Adrenal gland (tissue), 19 donors: ENCODE measurements around the gene PCK1. TPM values are rescaled to one million over a fixed set of nuclear protein-coding genes. Genes with fewer than 3 reads are reported as not detected.
"Not testable (repeated sequence)": the region's sequence is repeated elsewhere in the genome, so short reads cannot be mapped to it uniquely, and the experiment has no call there.

Experiments
- DNase-seq, 7 donors: peaks; one replicate each; pipeline ENCODE4 v3.0.0-alpha.2; 2019 to 2020
- H3K27ac ChIP-seq, 5 donors: fragments of 200-600 bp; sonication (generic) in 4 of 5; 1 replicate in 3 of 5; 2 replicates in 2 of 5; pipeline versions ENCODE4 v1.5.1 to v1.8.0; 2016 to 2020; ENCODE audit warnings: mild to moderate bottlenecking in 1 of 5
- H3K27me3 ChIP-seq: fragments of 200-600 bp; 2 replicates; pipeline ENCODE4 v1.8.0; 2021
- H3K36me3 ChIP-seq, 2 donors: fragments of 200-600 bp; replicated peaks in 1 of 2; 1 replicate in 1 of 2; 2 replicates in 1 of 2; pipeline versions ENCODE4 v1.5.1 to v1.8.0; 2018 to 2022
- H3K4me1 ChIP-seq, 2 donors: fragments of 200-600 bp; replicated peaks in 1 of 2; 1 replicate in 1 of 2; 2 replicates in 1 of 2; pipeline versions ENCODE4 v1.5.1 to v1.8.0; 2018 to 2021
- H3K4me3 ChIP-seq, 4 donors: fragments of 200-600 bp; sonication (generic) in 3 of 4; one replicate each; pipeline ENCODE4 v1.5.1; 2016 to 2018
- H3K9me3 ChIP-seq, 3 donors: fragments of 200-600 bp; sonication (generic) in 1 of 3; replicated peaks in 1 of 3; 1 replicate in 2 of 3; 2 replicates in 1 of 3; pipeline versions ENCODE4 v1.5.1 to v1.8.0; 2016 to 2021
- POLR2A ChIP-seq, 2 donors: fragments of 450-650 bp; IDR thresholded peaks; one replicate each; pipeline ENCODE4 v1.6.1; 2017; ENCODE audit warnings: antibody characterized with exemption in 2 of 2, mild to moderate bottlenecking in 2 of 2, moderate library complexity in 1 of 2
- WGBS, 4 donors: extraction: QIAGEN DNeasy Blood & Tissue Kit in 2 of 4; methylation state at CpG; one replicate each; pipeline versions ENCODE4 v1.1.5 to v1.1.7; 2013 to 2017; 5-methylcytosine and 5-hydroxymethylcytosine counted together
- intact Hi-C, 2 donors: fragments of 100-400 bp; cut with DNase I; formaldehyde crosslinking; loops; one replicate each; pipeline versions ENCODE4 v1.14.1 to v1.15.0; 2022 to 2023
- long read RNA-seq, 10 donors: library from polyadenylated mRNA in 3 of 10; unstranded in 2 of 10; stranded (forward) in 1 of 10; transcript quantifications; one replicate each; pipeline ENCODE4 v2.0.0 and lab custom pipeline, GENCODE V29; 2021 to 2026
- polyA plus RNA-seq, 3 donors: library from polyadenylated mRNA; stranded (reverse); fragments of 200-250 nt in 2 of 3; fragments of 350-450 nt in 1 of 3; fragmentation: Illumina TruSeq in 1 of 3; extraction: RNeasy Lipid Tissue Mini Kit (QIAGEN cat#74804) in 1 of 3; gene quantifications; one replicate each; pipeline ENCODE4 v1.2.3, GENCODE V29; 2013 to 2014
- total RNA-seq, 9 donors: library from RNA; depleted of rRNA in 4 of 9; stranded (reverse); fragments of >200 nt in 4 of 9; fragments of 120-200 nt in 1 of 9; fragmentation: NEBNext Ultra II Directional in 1 of 9; extraction: Animal tissue kit (Norgen Biotek cat#: 25700) in 1 of 9; gene quantifications; one replicate each; pipeline versions ENCODE4 v1.1.0 to v1.2.4, GENCODE V29; 2013 to 2023
- TF ChIP-seq, protein P1 (sequence below), 6 experiments: fragments of 450-650 bp in 4 of 6; fragments of 200-600 bp in 2 of 6; sonication (generic) in 1 of 6; IDR thresholded peaks; 1 replicate in 5 of 6; 2 replicates in 1 of 6; pipeline versions ENCODE4 v1.5.1 to v1.8.0; 2016 to 2021; ENCODE audit warnings: antibody characterized with exemption in 6 of 6, mild to moderate bottlenecking in 2 of 6, moderate library complexity in 1 of 6
- donor health status: healthy with polysubstance abuse.
- donor health status: Bipolar disorder and iron deficiency.
- donor health status: DM: yes; HTN: yes; CAD: no.
- donor health status: DM: no; HTN: no; CAD: no.
- donor health status: DM: no; HTN: no; CAD: no.
- donor health status: DM: yes; HTN: yes; CAD: no.

The PCK1 gene
- total RNA-seq (1 to 10 TPM in 3 of 9 donors, under 1 TPM in 6; 0.06 to 4.7 (median 0.68) TPM), polyA plus RNA-seq (1 to 10 TPM in 1 of 3 donors, under 1 TPM in 2; 0.56 to 5.4 (median 0.62) TPM)
- long read RNA-seq, donor 1, full-length matches to known transcripts, result 4 of 4 reads
- long read RNA-seq, donor 1, partial matches to known transcripts, result 0 of 4 reads
- long read RNA-seq, donor 1, other reads (novel, unspliced or antisense), result 0 of 4 reads
- long read RNA-seq, donor 2, result 0 reads
- long read RNA-seq, donor 3, partial matches to known transcripts, result 0 of 1 reads
- long read RNA-seq, donor 3, other reads (novel, unspliced or antisense), result 0 of 1 reads
- long read RNA-seq, donor 4, result 0 reads
- long read RNA-seq, donor 5, result 0 reads
- long read RNA-seq, donor 6, result 0 reads
- long read RNA-seq, donor 7, result 0 reads
- long read RNA-seq, donor 8, result 0 reads
- long read RNA-seq, donor 9, result 0 reads
- long read RNA-seq, donor 10, result 0 reads

DNA sequence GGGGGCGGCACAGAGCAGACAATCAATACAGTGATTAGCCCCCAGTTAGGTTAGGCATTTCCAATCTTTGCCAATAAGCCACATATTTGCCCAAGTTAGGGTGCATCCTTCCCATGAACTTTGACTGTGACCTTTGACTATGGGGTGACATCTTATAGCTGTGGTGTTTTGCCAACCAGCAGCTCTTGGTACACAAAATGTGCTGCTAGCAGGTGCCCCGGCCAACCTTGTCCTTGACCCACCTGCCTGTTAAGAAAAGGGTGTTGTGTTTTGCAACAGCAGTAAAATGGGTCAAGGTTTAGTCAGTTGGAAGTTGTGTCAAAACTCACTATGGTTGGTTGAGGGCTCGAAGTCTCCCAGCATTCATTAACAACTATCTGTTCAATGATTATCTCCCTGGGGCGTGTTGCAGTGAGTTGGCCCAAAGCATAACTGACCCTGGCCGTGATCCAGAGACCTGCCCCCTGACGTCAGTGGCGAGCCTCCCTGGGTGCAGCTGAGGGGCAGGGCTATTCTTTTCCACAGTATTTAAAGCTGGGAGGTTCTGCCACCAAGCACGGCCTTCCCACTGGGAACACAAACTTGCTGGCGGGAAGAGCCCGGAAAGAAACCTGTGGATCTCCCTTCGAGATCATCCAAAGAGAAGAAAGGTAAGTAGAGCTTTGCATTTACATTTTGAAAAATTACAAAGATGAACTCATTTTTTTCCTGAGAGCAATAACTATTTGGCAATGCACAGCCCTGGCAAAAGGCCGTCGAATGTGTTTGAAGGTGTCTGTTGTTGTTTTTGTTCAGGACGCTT is at the start of gene PCK1:
PCK1 (plus strand) TSS at position 557 of the 802 bp plus-strand sequence. CDS start 302 bp downstream, outside the sequence.
- peaks cover 3% of the 10 kb centered on the region for H3K27me3 ChIP-seq
- peak; percentile 49 to 73 (median 71) for DNase-seq
- no peak for TF ChIP-seq POLR2A (IDR thresholded peaks at IDR 0.05)
- TF ChIP-seq, protein P1, sequence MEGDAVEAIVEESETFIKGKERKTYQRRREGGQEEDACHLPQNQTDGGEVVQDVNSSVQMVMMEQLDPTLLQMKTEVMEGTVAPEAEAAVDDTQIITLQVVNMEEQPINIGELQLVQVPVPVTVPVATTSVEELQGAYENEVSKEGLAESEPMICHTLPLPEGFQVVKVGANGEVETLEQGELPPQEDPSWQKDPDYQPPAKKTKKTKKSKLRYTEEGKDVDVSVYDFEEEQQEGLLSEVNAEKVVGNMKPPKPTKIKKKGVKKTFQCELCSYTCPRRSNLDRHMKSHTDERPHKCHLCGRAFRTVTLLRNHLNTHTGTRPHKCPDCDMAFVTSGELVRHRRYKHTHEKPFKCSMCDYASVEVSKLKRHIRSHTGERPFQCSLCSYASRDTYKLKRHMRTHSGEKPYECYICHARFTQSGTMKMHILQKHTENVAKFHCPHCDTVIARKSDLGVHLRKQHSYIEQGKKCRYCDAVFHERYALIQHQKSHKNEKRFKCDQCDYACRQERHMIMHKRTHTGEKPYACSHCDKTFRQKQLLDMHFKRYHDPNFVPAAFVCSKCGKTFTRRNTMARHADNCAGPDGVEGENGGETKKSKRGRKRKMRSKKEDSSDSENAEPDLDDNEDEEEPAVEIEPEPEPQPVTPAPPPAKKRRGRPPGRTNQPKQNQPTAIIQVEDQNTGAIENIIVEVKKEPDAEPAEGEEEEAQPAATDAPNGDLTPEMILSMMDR (IDR thresholded peaks at IDR 0.05), result no peak
- no peak within 1 kb of the TSS for H3K4me3 ChIP-seq
- H3K9me3 ChIP-seq, result no peaks in the 10 kb centered on the region
- intact Hi-C loops, result no loop called here
- H3K27ac ChIP-seq, result no peak within 1 kb of the TSS
- 45 to 60% (median 53%) methylated on average over 11 to 14 of the region's 14 CpGs for WGBS, 4 donors
- H3K36me3 ChIP-seq, result no peaks in the 10 kb centered on the region
- H3K4me1 ChIP-seq, result peaks cover 0 to 4% of the 10 kb centered on the region in 2 donors

DNA sequence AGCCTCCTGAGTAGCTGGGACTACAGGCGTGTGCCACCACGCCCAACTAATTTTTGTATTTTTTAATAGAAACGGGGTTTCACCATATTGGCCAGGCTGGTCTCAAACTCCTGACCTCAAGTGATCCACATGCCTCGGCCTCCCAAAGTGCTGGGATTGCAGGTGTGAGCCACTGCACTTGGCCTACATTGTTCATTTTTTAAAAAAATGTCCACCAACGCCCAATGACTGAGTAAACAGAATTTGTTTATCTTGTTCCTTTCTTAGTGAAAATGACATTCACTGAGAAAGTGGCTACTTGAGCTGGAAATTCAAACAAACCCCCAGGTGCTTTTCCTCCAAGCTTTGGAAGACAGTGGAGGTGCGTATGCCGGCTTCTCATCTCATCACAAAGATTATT is 49.2 kb upstream of the PCK1 start:
- H3K27ac ChIP-seq, H3K4me1 ChIP-seq, H3K36me3 ChIP-seq, H3K27me3 ChIP-seq, H3K4me3 ChIP-seq, DNase-seq, H3K9me3 ChIP-seq: not testable (repeated sequence)
- intact Hi-C loops, result loop anchor here in 1 of 2 donors (5.0 kb wide), 1 partner anchor 81 kb away; no protein-coding TSS in a partner anchor
- WGBS, 4 donors, result 82 to 86% (median 83%) methylated on average over 7 of the region's 7 CpGs

GRCh38 chr20:57512432-57512831 is 48.5 kb upstream of the PCK1 start:
- intact Hi-C loops, result loop anchor here in 1 of 2 donors (5.0 kb wide), 1 partner anchor 80 kb away; no protein-coding TSS in a partner anchor
- H3K36me3 ChIP-seq, result no peaks in the 10 kb centered on the region

GRCh38 chr20:57513199-57513598 is 47.7 kb upstream of the PCK1 start:
- no peak for DNase-seq
- H3K9me3 ChIP-seq, result no peaks in the 10 kb centered on the region
- intact Hi-C loops, result loop anchor here in 1 of 2 donors (5.0 kb wide), 1 partner anchor 79 kb away; no protein-coding TSS in a partner anchor
- H3K4me3 ChIP-seq, result no peak overlapping the region
- H3K27ac ChIP-seq, result no peak overlapping the region
- H3K27me3 ChIP-seq, result peaks cover 6% of the 10 kb centered on the region
- no peak for TF ChIP-seq POLR2A (IDR thresholded peaks at IDR 0.05)
- TF ChIP-seq, protein P1 (IDR thresholded peaks at IDR 0.05), result no peak
- no peaks in the 10 kb centered on the region for H3K4me1 ChIP-seq
- 43 to 67% (median 49%) methylated on average over 1 of the region's 1 CpG for WGBS, 4 donors
- no peaks in the 10 kb centered on the region for H3K36me3 ChIP-seq

More at GRCh38 chr20:57512432-57512831, 48.5 kb upstream of the PCK1 start:
- H3K9me3 ChIP-seq, result no peaks in the 10 kb centered on the region
- no peak overlapping the region for H3K27ac ChIP-seq
- no peak overlapping the region for H3K4me3 ChIP-seq
- TF ChIP-seq, protein P1 (IDR thresholded peaks at IDR 0.05), result no peak
- no peak for TF ChIP-seq POLR2A (IDR thresholded peaks at IDR 0.05)
- 75 to 82% (median 76%) methylated on average over 5 of the region's 5 CpGs for WGBS, 4 donors
- no peak for DNase-seq
- H3K27me3 ChIP-seq, result peaks cover 6% of the 10 kb centered on the region
- no peaks in the 10 kb centered on the region for H3K4me1 ChIP-seq
